Measurements from ENCODE around the gene CDK5RAP2.

- TF ChIP-seq CTCF (IDR thresholded peaks at IDR 0.05) (no peak), POLR2A (IDR thresholded peaks at IDR 0.05) (no peak)
These were observed 94.2 kb downstream of the CDK5RAP2 start for GRCh38 chr9:120485788-120486187.
